H1 (cell line): Measurements from ENCODE around the gene PRR7. TPM values are rescaled to one million over a fixed set of nuclear protein-coding genes. Genes with fewer than 3 reads are reported as not detected.
A peak's percentile ranks its signal among the peaks of the same experiment; 100 is the strongest.

ENCODE experiments used
- CTCF ChIA-PET: fragments of 300-600 bp; sonication (Branson Sonifier 250); formaldehyde crosslinking; loops from one replicate; lab custom pipeline; 2021; ENCODE audit not compliant: partially characterized antibody; lab: Charles Lee
- POLR2A ChIA-PET: fragments of 300-600 bp; sonication (Branson Sonifier 250); formaldehyde crosslinking; loops from one replicate; lab custom pipeline; 2021; ENCODE audit warnings: inconsistent platforms; ENCODE audit not compliant: partially characterized antibody; lab: Charles Lee
- DNase-seq, 2 experiments: peaks; one replicate each; pipeline versions ENCODE4 v3.0.0 to v3.0.0-alpha.2; 2010 to 2022; ENCODE audit warnings: low spot score in 2 of 2, low read depth in 1 of 2, mixed read lengths in 1 of 2
- FAIRE-seq: peaks from 2 replicates; lab custom pipeline; 2011; peaks lifted over from hg19 to GRCh38; lab: Jason Lieb, UNC
- H2AFZ ChIP-seq: 2 replicates; pipeline ENCODE4 v1.8.1; 2012; ENCODE audit warnings: low read length, inconsistent platforms
- H2AK5ac ChIP-seq: 2 replicates; pipeline ENCODE4 v1.6.1; 2013; ENCODE audit warnings: low read depth, low read length
- H2BK120ac ChIP-seq: replicated peaks from 2 replicates; pipeline ENCODE3; 2013; ENCODE audit warnings: low read depth, low read length, inconsistent platforms
- H2BK12ac ChIP-seq: 2 replicates; pipeline ENCODE4 v1.6.1; 2013; ENCODE audit warnings: low read depth, low read length
- H2BK15ac ChIP-seq: 2 replicates; pipeline ENCODE4 v1.6.1; 2013; ENCODE audit warnings: low read length
- H2BK20ac ChIP-seq: 2 replicates; pipeline ENCODE4 v1.6.1; 2013; ENCODE audit warnings: low read length
- H2BK5ac ChIP-seq: 2 replicates; pipeline ENCODE4 v1.6.1; 2013; ENCODE audit warnings: low read depth, low read length
- H3K14ac ChIP-seq: 2 replicates; pipeline ENCODE4 v1.6.1; 2013; ENCODE audit warnings: inconsistent platforms; ENCODE audit not compliant: insufficient read length
- H3K18ac ChIP-seq: 2 replicates; pipeline ENCODE4 v1.6.1; 2013; ENCODE audit warnings: low read length; ENCODE audit errors: extremely low read depth
- H3K23ac ChIP-seq: 2 replicates; pipeline ENCODE4 v1.6.1; 2013; ENCODE audit warnings: inconsistent platforms; ENCODE audit not compliant: insufficient read length
- H3K23me2 ChIP-seq: 2 replicates; pipeline ENCODE4 v1.6.1; 2013; ENCODE audit warnings: low read depth, low read length
- H3K27ac ChIP-seq: 2 replicates; pipeline ENCODE4 v1.6.1; 2011; ENCODE audit warnings: low read depth, low read length, inconsistent platforms
- H3K27me3 ChIP-seq, 4 experiments: replicated peaks in 1 of 4; 1 replicate in 1 of 4; 2 replicates in 3 of 4; pipeline versions ENCODE4 v1.6.1 to v1.8.1; 2011 to 2013; ENCODE audit warnings: low read length in 3 of 4, mild to moderate bottlenecking in 3 of 4, inconsistent platforms in 2 of 4, mixed read lengths in 2 of 4, moderate library complexity in 1 of 4; ENCODE audit not compliant: control insufficient read depth in 3 of 4, insufficient read depth in 3 of 4; ENCODE audit errors: extremely low read depth in 1 of 4
- H3K36me3 ChIP-seq, 4 experiments: 2 replicates each; pipeline versions ENCODE4 v1.6.1 to v1.8.1; 2011 to 2013; ENCODE audit warnings: mild to moderate bottlenecking in 4 of 4, low read length in 3 of 4, moderate library complexity in 2 of 4, control low read depth in 1 of 4, inconsistent platforms in 1 of 4; ENCODE audit not compliant: insufficient read depth in 4 of 4, control insufficient read depth in 2 of 4
- H3K4ac ChIP-seq: replicated peaks from 2 replicates; pipeline ENCODE3; 2013; ENCODE audit warnings: low read length, low read depth, mixed read lengths, inconsistent platforms; ENCODE audit not compliant: insufficient read length
- H3K4me1 ChIP-seq, 4 experiments: replicated peaks in 1 of 4; 1 replicate in 1 of 4; 2 replicates in 3 of 4; pipeline versions ENCODE4 v1.6.1 to v1.8.1; 2011 to 2013; ENCODE audit warnings: low read length in 3 of 4, inconsistent platforms in 2 of 4, mixed read lengths in 1 of 4; ENCODE audit not compliant: insufficient read depth in 4 of 4, control insufficient read depth in 3 of 4
- H3K4me2 ChIP-seq, 2 experiments: 2 replicates each; pipeline versions ENCODE4 v1.6.1 to v1.8.1; 2011 to 2013; ENCODE audit warnings: low read depth in 2 of 2, low read length in 2 of 2, control low read depth in 1 of 2, inconsistent platforms in 1 of 2, mild to moderate bottlenecking in 1 of 2; ENCODE audit not compliant: insufficient read depth in 1 of 2
- H3K4me3 ChIP-seq, 4 experiments: fragments of 200-600, 300-600 bp in 1 of 4; sonication (generic), shearing (Covaris generic), sonication (Bioruptor Twin) in 1 of 4; 2 replicates each; pipeline versions ENCODE4 v1.5.1 to v1.8.1; 2011 to 2016; ENCODE audit warnings: low read length in 4 of 4, low read depth in 3 of 4, control low read depth in 2 of 4, inconsistent platforms in 2 of 4, mild to moderate bottlenecking in 2 of 4, mixed read lengths in 1 of 4, moderate library complexity in 1 of 4; ENCODE audit not compliant: insufficient read depth in 2 of 4; ENCODE audit errors: extremely low read depth in 1 of 4
- H3K56ac ChIP-seq: replicated peaks from 2 replicates; pipeline ENCODE3; 2013; ENCODE audit warnings: low read depth, mild to moderate bottlenecking, mixed read lengths, low read length, inconsistent platforms; ENCODE audit not compliant: insufficient read length
- H3K79me1 ChIP-seq: 2 replicates; pipeline ENCODE4 v1.6.1; 2013; ENCODE audit warnings: low read depth, low read length, control low read depth
- H3K79me2 ChIP-seq, 2 experiments: 2 replicates each; pipeline versions ENCODE4 v1.6.1 to v1.8.1; 2012 to 2013; ENCODE audit warnings: low read length in 2 of 2, mild to moderate bottlenecking in 2 of 2, inconsistent platforms in 1 of 2; ENCODE audit not compliant: insufficient read depth in 2 of 2, control insufficient read depth in 1 of 2
- H3K9ac ChIP-seq, 4 experiments: replicated peaks in 1 of 4; 1 replicate in 1 of 4; 2 replicates in 3 of 4; pipeline versions ENCODE4 v1.6.1 to v1.8.1; 2011 to 2013; ENCODE audit warnings: low read depth in 3 of 4, low read length in 3 of 4, control low read depth in 2 of 4, mild to moderate bottlenecking in 2 of 4, moderate library complexity in 2 of 4, inconsistent platforms in 1 of 4; ENCODE audit errors: extremely low read depth in 1 of 4
- H3K9me3 ChIP-seq, 2 experiments: 2 replicates each; pipeline versions ENCODE4 v1.6.1 to v1.8.1; 2012 to 2013; ENCODE audit warnings: mild to moderate bottlenecking in 2 of 2, moderate library complexity in 2 of 2, control low read depth in 1 of 2, inconsistent platforms in 1 of 2, low read depth in 1 of 2, low read length in 1 of 2, mixed read lengths in 1 of 2; ENCODE audit not compliant: insufficient read depth in 2 of 2
- H4K20me1 ChIP-seq, 2 experiments: replicated peaks in 1 of 2; 2 replicates each; pipeline versions ENCODE3 to v1.8.1; 2011 to 2013; ENCODE audit warnings: inconsistent platforms in 2 of 2, low read length in 2 of 2, mild to moderate bottlenecking in 1 of 2; ENCODE audit not compliant: insufficient read depth in 2 of 2, control insufficient read depth in 1 of 2
- H4K5ac ChIP-seq: 2 replicates; pipeline ENCODE4 v1.6.1; 2013; ENCODE audit warnings: low read length, low read depth, mixed read lengths, inconsistent platforms; ENCODE audit not compliant: insufficient read length
- H4K8ac ChIP-seq: 2 replicates; pipeline ENCODE4 v1.8.0; 2013; ENCODE audit warnings: mild to moderate bottlenecking, moderate library complexity, low read length, inconsistent platforms; ENCODE audit not compliant: insufficient read depth; ENCODE audit errors: extremely low read depth
- H4K91ac ChIP-seq: replicated peaks from 2 replicates; pipeline ENCODE3; 2013; ENCODE audit warnings: low read length, mixed read lengths, inconsistent platforms; ENCODE audit not compliant: insufficient read length
- POLR2AphosphoS5 ChIP-seq: IDR thresholded peaks from 2 replicates; pipeline ENCODE4 v1.6.1; 2011; ENCODE audit warnings: low read depth, low read length
- SIRT6 ChIP-seq: IDR thresholded peaks from one replicate; pipeline ENCODE4 v1.7.1; 2012; ENCODE audit warnings: low read length, inconsistent platforms
- WGBS, 2 experiments: shearing (Covaris generic) in 1 of 2; methylation state at CpG; one replicate each; pipeline versions ENCODE4 v1.1.6 to v1.1.7; 2013 to 2015; ENCODE audit warnings: low lambda C conversion rate in 2 of 2, mixed read lengths in 2 of 2, inconsistent platforms in 1 of 2, low coverage in 1 of 2, missing lambda C conversion rate in 1 of 2; ENCODE audit not compliant: insufficient replicate concordance in 2 of 2, insufficient coverage in 1 of 2, insufficient read length in 1 of 2; ENCODE audit errors: extremely low coverage in 1 of 2, missing lambda C conversion rate in 1 of 2; 5-methylcytosine and 5-hydroxymethylcytosine counted together
- polyA plus RNA-seq, 7 experiments: library from polyadenylated mRNA; depleted of rRNA in 3 of 7; stranded (reverse) in 5 of 7; unstranded in 2 of 7; fragments of >200 nt in 5 of 7; fragments of 200-250 nt in 2 of 7; gene quantifications; 1 replicate in 5 of 7; 2 replicates in 1 of 7; 4 replicates in 1 of 7; pipeline versions ENCODE4 v1.2.1 to v1.2.3, GENCODE V29; 2011 to 2013; ENCODE audit warnings: missing spikeins in 2 of 7, mixed read lengths in 2 of 7
- total RNA-seq: library from RNA; stranded (reverse); fragmentation: NEBNext Ultra II Directional; extraction: Animal tissue kit (Norgen Biotek cat#: 25700); gene quantifications from 2 replicates; pipeline ENCODE4 v1.2.1, GENCODE V29; 2021

PRR7 gene
- total and polyA plus RNA-seq, 2 of the 8 experiments (the other 6 are each of a cell fraction or from before 2014, with no cell fraction given): 8.0 to 11.8 TPM

DNA sequence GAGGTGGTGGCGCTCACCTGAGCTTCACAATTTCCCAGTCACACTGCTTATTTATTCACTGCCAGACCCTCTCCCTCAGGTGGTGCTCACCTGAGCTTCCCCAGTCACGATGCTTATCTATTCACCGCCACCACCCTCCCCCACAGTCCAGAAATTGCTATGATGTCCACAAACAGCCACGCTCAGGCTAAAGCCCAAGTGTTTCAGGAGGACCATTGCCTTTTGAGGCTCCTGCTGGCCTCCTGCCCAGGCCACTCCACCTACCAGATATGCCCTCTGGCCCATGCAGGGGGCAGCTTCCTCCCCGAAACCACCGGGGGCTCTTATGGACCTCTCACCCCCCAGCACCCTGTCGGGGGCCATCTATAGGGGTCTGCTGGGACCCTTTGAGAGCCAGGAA is 46.2 kb downstream of the PRR7 start:
- Histone ChIP-seq H2BK20ac (no peak overlapping the region), H2BK120ac (no peak overlapping the region), H3K9me3 (no peaks in the 10 kb centered on the region), H3K23me2 (peaks cover 4% of the 10 kb centered on the region; the same call in 1 of the 2 replicates), H3K18ac (no peak overlapping the region), H3K56ac (no peak overlapping the region), H3K4ac (no peak overlapping the region), H4K5ac (no peak overlapping the region), H2BK15ac (no peak overlapping the region)
- peak; percentile 63 for TF ChIP-seq POLR2AphosphoS5
- no peak for TF ChIP-seq SIRT6
- TF ChIP-seq, all 59 proteins: peak for 1
- Histone ChIP-seq H3K27me3 (no peaks in the 10 kb centered on the region), H3K9ac (no peak overlapping the region), H3K4me3 (no peak overlapping the region), H4K20me1 (peaks cover 3 to 10% of the 10 kb centered on the region in 2 experiments), H2AFZ (no peak overlapping the region), H4K8ac (peak overlapping the region; percentile 6; the same call in 1 of the 2 replicates), H3K36me3 (peaks cover 19 to 36% (median 29%) of the 10 kb centered on the region in 4 experiments), H2AK5ac (no peak overlapping the region), H3K27ac (no peak overlapping the region), H4K91ac (no peak overlapping the region), H3K79me1 (peaks cover 7% of the 10 kb centered on the region; the same call in 1 of the 2 replicates), H3K14ac (no peak overlapping the region), H3K4me1 (peaks cover 0 to 27% (median 24%) of the 10 kb centered on the region in 4 experiments; a peak in 6 of 7 replicates), H3K79me2 (peaks cover 0 to 8% of the 10 kb centered on the region in 2 experiments; a peak in 1 of 4 replicates), H2BK12ac (no peak overlapping the region), H2BK5ac (no peak overlapping the region; the same call in 1 of the 2 replicates), H3K4me2 (no peak overlapping the region), H3K23ac (no peak overlapping the region)
- CTCF ChIA-PET: interaction anchor here (0.5 to 12.7 kb wide), 17 partner anchors 8 to 354 kb away, joined by 3 to 306 read pairs (median 4); partner anchors contain the start of genes DDX41, DOK3 and PDLIM7
- POLR2A ChIA-PET: interaction anchor here (0.8 to 67.5 kb wide), 9 partner anchors 13 to 126 kb away, joined by 3 to 3349 read pairs (median 3); partner anchors contain the start of genes DBN1, DDX41, DOK3 and PDLIM7
- FAIRE-seq: no peak
- DNase-seq: no peak
- 92% methylated on average over 7 of the region's 7 CpGs; no CpG with 5 or more reads in 1 of the 2 experiments for WGBS, 2 experiments
